Renal cortical epithelial cell (primary cell): ENCODE measurements around the gene PSMD2. TPM values are rescaled to one million over a fixed set of nuclear protein-coding genes. Genes with fewer than 3 reads are reported as not detected.
A peak's percentile ranks its signal among the peaks of the same experiment; 100 is the strongest.

Experiments used
- DNase-seq: peaks from one replicate; pipeline ENCODE4 v3.0.0-alpha.2; 2011; ENCODE audit warnings: low read depth
- total RNA-seq: library from RNA; depleted of rRNA; stranded (reverse); fragments of >200 nt; gene quantifications from 2 replicates; pipeline ENCODE4 v1.2.3, GENCODE V29; 2014

Gene PSMD2
- total RNA-seq, 1 donor from 2014 or later: 423 TPM

GRCh38 chr3:184282941-184283340 is 16.1 kb upstream of the PSMD2 start:
- no peak for DNase-seq

DNA sequence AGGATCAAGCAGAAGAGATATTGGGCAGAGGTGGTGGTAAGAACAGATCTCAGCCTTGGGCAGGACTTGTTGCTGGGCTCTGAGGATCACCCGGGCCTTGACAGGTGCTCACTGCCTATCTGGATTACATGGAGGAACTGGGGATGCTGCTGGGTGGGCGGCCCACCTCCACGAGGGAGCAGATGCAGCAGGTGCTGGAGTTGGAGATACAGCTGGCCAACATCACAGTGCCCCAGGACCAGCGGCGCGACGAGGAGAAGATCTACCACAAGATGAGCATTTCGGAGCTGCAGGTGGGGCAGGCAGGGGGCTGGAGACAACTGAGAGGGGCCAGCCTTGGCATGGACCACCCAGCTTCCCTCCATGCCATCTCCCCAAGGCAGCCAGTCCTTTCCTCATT is 15.4 kb upstream of the PSMD2 start:
- DNase-seq: no peak

- peak; percentile 62 for DNase-seq
These were observed 14.3 kb upstream of the PSMD2 start for GRCh38 chr3:184284696-184285095.

DNA sequence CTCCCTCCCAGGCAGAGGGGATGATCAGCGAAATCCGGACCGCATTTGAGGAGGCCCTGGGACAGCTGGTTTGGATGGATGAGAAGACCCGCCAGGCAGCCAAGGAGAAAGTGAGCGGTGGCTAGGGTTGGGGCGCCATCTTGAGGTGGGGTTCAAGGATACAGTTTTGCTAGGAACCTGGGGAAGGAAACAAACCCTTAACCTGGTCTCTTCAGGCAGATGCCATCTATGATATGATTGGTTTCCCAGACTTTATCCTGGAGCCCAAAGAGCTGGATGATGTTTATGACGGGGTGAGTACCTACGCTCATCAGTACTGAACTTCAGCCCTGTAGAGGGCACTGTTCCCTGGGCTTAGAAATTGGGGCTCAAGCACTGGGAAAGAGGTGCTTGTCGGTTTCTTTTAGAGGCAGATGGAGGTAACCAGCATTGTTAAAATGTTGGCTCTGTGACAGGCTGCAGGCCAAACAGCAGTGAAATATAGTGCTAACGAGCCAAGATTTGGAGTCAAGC is 9.6 kb upstream of the PSMD2 start:
- DNase-seq: peak; percentile 26

GRCh38 chr3:184290331-184290730 is 8.7 kb upstream of the PSMD2 start:
- DNase-seq: no peak

DNA sequence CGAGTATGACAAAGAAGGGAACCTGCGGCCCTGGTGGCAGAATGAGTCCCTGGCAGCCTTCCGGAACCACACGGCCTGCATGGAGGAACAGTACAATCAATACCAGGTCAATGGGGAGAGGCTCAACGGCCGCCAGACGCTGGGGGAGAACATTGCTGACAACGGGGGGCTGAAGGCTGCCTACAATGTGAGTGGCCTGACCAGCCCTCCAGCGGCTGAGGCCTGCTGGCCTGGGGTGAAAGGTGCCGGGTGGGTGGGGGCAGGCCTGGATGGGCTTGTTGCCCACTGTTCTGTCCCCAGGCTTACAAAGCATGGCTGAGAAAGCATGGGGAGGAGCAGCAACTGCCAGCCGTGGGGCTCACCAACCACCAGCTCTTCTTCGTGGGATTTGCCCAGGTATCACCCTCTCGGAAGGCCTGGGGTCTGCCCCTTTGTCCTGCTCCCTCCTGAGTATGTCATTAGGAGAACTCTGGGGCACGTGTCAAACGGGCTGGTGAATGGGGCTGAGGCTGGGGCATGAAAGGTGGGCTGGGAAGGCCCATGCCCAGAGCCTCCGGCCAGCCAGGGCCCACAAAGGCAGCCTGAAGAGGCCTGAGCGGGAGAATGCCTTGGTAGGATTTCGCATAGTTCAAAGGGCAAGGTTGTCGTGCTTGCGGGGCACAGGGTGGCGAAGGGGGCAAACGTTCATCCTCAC is 7.8 kb upstream of the PSMD2 start:
- no peak for DNase-seq

DNA sequence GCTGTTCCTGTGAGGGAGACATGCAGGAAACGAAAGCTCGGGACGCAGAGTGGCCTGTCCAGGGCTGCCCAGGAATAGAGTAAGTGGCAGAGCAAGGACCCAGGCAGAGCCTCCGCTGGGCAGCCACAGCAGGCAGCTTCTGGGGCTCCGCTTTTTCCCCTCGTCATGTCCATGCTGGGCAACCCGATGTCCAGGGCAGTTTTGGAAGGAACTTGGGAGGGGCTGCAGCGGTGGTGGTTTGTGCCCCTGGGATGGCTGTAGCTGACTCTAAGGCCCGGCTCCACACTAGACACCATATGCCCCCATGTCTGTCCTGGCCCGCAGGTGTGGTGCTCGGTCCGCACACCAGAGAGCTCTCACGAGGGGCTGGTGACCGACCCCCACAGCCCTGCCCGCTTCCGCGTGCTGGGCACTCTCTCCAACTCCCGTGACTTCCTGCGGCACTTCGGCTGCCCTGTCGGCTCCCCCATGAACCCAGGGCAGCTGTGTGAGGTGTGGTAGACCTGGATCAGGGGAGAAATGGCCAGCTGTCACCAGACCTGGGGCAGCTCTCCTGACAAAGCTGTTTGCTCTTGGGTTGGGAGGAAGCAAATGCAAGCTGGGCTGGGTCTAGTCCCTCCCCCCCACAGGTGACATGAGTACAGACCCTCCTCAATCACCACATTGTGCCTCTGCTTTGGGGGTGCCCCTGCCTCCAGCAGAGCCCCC is 7.1 kb upstream of the PSMD2 start:
- no peak for DNase-seq

- DNase-seq: no peak
These were observed 3.3 kb upstream of the PSMD2 start for GRCh38 chr3:184295771-184296170.

DNA sequence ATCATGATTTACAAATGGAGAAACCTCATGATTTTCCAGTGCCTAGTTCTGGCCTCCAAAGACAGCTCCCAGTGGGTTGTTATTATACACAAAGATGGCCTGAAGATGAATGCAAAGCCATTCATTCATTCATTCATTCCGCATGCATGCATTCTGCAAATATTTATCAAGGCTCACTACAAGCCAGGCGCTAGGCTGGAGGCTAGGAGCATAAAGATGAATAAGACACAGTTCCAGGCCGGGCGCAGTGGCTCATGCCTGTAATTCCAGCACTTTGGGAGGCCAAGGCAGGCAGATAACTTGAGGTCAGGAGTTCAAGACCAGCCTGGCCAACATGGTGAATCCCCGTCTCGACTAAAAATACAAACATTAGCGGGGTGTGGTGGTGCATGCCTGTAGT is 2.4 kb upstream of the PSMD2 start:
- no peak for DNase-seq

GRCh38 chr3:184299488-184300377 is 692 bp downstream of the PSMD2 start:
- DNase-seq: no peak

GRCh38 chr3:184300378-184300720 is 1.3 kb downstream of the PSMD2 start:
- DNase-seq: no peak

- DNase-seq: no peak
These were observed 6.5 kb downstream of the PSMD2 start for GRCh38 chr3:184305577-184305976.

GRCh38 chr3:184306341-184306972 is 7.4 kb downstream of the PSMD2 start:
- DNase-seq: no peak

DNA sequence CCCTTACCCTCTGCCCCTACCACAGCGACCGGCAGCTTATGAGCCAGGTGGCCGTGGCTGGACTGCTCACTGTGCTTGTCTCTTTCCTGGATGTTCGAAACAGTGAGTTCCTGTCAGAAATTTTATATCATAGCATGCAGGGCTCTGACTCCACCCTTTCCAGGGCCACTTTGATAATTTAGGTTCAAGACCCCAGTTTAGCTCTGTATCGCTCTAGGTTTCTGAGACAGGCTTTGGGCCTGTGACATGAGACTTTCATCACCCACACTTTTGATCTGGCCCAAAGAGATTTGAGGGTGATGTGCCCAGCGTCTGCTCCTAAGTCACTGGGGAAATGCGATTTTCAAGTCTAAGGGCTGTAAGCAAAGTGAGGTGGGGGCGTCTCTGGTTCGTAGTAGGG is 8.9 kb downstream of the PSMD2 start:
- no peak for DNase-seq

DNA sequence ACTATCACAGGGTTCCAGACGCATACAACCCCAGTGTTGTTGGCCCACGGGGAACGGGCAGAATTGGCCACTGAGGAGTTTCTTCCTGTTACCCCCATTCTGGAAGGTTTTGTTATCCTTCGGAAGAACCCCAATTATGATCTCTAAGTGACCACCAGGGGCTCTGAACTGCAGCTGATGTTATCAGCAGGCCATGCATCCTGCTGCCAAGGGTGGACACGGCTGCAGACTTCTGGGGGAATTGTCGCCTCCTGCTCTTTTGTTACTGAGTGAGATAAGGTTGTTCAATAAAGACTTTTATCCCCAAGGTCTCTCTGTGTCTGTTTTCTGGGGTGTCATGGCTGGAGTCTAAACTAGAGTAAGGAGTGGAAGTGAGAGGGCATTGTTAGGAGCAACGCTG is 9.7 kb downstream of the PSMD2 start:
- DNase-seq: no peak

GRCh38 chr3:184311633-184312032 is 12.6 kb downstream of the PSMD2 start:
- DNase-seq: no peak

- peak; percentile 80 for DNase-seq
These were observed 15.3 kb downstream of the PSMD2 start, which contains the start of gene EIF4G1 for GRCh38 chr3:184314363-184314699. EIF4G1 (plus strand) TSS chr3:184314606; CDS start chr3:184315797, 1,191 bp downstream.

GRCh38 chr3:184314700-184315542 is 15.9 kb downstream of the PSMD2 start:
- DNase-seq: no peak

DNA sequence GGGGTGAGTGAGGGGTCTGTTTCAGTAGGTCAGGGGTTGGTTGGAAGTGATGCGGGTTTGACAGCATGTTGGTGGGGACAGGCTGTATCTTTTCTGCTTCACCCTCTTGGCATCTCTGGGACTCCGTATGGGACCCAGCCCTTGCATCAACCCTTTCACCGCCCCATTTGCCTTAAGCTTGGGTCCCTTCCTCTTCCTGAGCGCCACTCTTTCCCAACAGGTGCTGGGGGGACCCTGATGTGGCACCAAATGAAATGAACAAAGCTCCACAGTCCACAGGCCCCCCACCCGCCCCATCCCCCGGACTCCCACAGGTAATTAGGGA is 16.5 kb downstream of the PSMD2 start:
- no peak for DNase-seq

GRCh38 chr3:184315871-184316661 is 17.0 kb downstream of the PSMD2 start:
- DNase-seq: peak; percentile 13
